ENCODE measurements around the gene GHRL. TPM values are rescaled to one million over a fixed set of nuclear protein-coding genes. Genes with fewer than 3 reads are reported as not detected.

GHRL gene
- total RNA-seq, 1 experiment from 2014 or later, result not detected

GRCh38 chr3:10322352-10322710 lies 29.6 kb upstream of the GHRL start:
- POLR2A ChIA-PET, result no interaction called here
- Mint-ChIP-seq H3K36me3 (ENCODE audit: insufficient read depth, unreplicated experiment) (peaks cover 26% of the 10 kb centered on the region), H3K9me3 (ENCODE audit: unreplicated experiment) (no peaks in the 10 kb centered on the region), H3K4me3 (ENCODE audit: unreplicated experiment) (no peak overlapping the region), H3K27ac (ENCODE audit: unreplicated experiment) (no peak overlapping the region), H3K27me3 (ENCODE audit: insufficient read depth, unreplicated experiment) (peaks cover 19% of the 10 kb centered on the region), H3K4me1 (ENCODE audit: low read depth, unreplicated experiment) (no peaks in the 10 kb centered on the region)
- Histone ChIP-seq H3K4me1 (peaks cover 7% of the 10 kb centered on the region), H3K4me3 (ENCODE audit: low read depth, low read length) (no peak overlapping the region), H3K36me3 (ENCODE audit: control insufficient read depth, insufficient read depth, low read length) (peaks cover 1% of the 10 kb centered on the region; the same call in 1 of the 2 replicates), H3K9me3 (no peaks in the 10 kb centered on the region), H3K27me3 (replicated peaks; ENCODE audit: control insufficient read depth, insufficient read depth, low read length) (no peaks in the 10 kb centered on the region)
- intact Hi-C loops (cut with micrococcal nuclease; ENCODE audit: unreplicated experiment), result no loop called here
- DNase-seq, result no peak
- BruUV-seq (replicated peaks), result no TSS peak
- CTCF ChIA-PET, result interaction anchor here (0.7 to 0.8 kb wide), 3 partner anchors 8 to 390 kb away, joined by 3 to 5 read pairs (median 4); no protein-coding TSS in a partner anchor
- TF ChIP-seq, protein P1, sequence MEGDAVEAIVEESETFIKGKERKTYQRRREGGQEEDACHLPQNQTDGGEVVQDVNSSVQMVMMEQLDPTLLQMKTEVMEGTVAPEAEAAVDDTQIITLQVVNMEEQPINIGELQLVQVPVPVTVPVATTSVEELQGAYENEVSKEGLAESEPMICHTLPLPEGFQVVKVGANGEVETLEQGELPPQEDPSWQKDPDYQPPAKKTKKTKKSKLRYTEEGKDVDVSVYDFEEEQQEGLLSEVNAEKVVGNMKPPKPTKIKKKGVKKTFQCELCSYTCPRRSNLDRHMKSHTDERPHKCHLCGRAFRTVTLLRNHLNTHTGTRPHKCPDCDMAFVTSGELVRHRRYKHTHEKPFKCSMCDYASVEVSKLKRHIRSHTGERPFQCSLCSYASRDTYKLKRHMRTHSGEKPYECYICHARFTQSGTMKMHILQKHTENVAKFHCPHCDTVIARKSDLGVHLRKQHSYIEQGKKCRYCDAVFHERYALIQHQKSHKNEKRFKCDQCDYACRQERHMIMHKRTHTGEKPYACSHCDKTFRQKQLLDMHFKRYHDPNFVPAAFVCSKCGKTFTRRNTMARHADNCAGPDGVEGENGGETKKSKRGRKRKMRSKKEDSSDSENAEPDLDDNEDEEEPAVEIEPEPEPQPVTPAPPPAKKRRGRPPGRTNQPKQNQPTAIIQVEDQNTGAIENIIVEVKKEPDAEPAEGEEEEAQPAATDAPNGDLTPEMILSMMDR (IDR thresholded peaks at IDR 0.05; ENCODE audit: insufficient read depth in 1 of 2, low read depth in 1 of 2, low read length in 1 of 2, severe bottlenecking in 1 of 2, unreplicated experiment in 1 of 2), result peak; percentile 21 to 32

- no TSS peak for BruUV-seq (replicated peaks)
- Mint-ChIP-seq H3K4me1 (ENCODE audit: low read depth, unreplicated experiment) (no peaks in the 10 kb centered on the region), H3K4me3 (ENCODE audit: unreplicated experiment) (no peak overlapping the region), H3K27ac (ENCODE audit: unreplicated experiment) (peak overlapping the region; percentile 90), H3K36me3 (ENCODE audit: insufficient read depth, unreplicated experiment) (peaks cover 32% of the 10 kb centered on the region), H3K27me3 (ENCODE audit: insufficient read depth, unreplicated experiment) (peaks cover 18% of the 10 kb centered on the region), H3K9me3 (ENCODE audit: unreplicated experiment) (no peaks in the 10 kb centered on the region)
- no peaks in the 10 kb centered on the region for H3K27me3 ChIP-seq (replicated peaks; ENCODE audit: control insufficient read depth, insufficient read depth, low read length)
- H3K9me3 ChIP-seq, result no peaks in the 10 kb centered on the region
- H3K4me1 ChIP-seq, result peaks cover 12% of the 10 kb centered on the region
- no peak overlapping the region for H3K4me3 ChIP-seq (ENCODE audit: low read depth, low read length)
- H3K36me3 ChIP-seq (ENCODE audit: control insufficient read depth, insufficient read depth, low read length), result peaks cover 1% of the 10 kb centered on the region; the same call in 1 of the 2 replicates
- no peak for DNase-seq
- ChIA-PET CTCF (interaction anchor here (0.6 to 1.2 kb wide), 5 partner anchors 9 to 389 kb away, joined by 3 to 5 read pairs (median 4); no protein-coding TSS in a partner anchor), POLR2A (interaction anchor here (1.6 kb wide), 1 partner anchor 29 kb away, joined by 8 read pairs; the partner anchor contains the start of gene GHRL)
- intact Hi-C loops (cut with micrococcal nuclease; ENCODE audit: unreplicated experiment), result no loop called here
- TF ChIP-seq, protein P1 (IDR thresholded peaks at IDR 0.05; ENCODE audit: insufficient read depth in 1 of 2, low read depth in 1 of 2, low read length in 1 of 2, severe bottlenecking in 1 of 2, unreplicated experiment in 1 of 2), result no peak
Measured at GRCh38 chr3:10321630-10322351, 29.0 kb upstream of the GHRL start.

- no TSS peak for BruUV-seq (replicated peaks)
- TF ChIP-seq, protein P1 (IDR thresholded peaks at IDR 0.05; ENCODE audit: insufficient read depth in 1 of 2, low read depth in 1 of 2, low read length in 1 of 2, severe bottlenecking in 1 of 2, unreplicated experiment in 1 of 2), result no peak
- intact Hi-C loops (cut with micrococcal nuclease; ENCODE audit: unreplicated experiment), result no loop called here
- ChIA-PET POLR2A (interaction anchor here (0.5 to 1.6 kb wide), 4 partner anchors 28 to 120 kb away, joined by 3 to 8 read pairs (median 3); partner anchors contain the start of gene GHRL), CTCF (interaction anchor here (1.2 kb wide), 1 partner anchor 27 kb away, joined by 3 read pairs; no protein-coding TSS in a partner anchor)
- peaks cover 5% of the 10 kb centered on the region for H3K27me3 Mint-ChIP-seq (ENCODE audit: insufficient read depth, unreplicated experiment)
- Histone ChIP-seq H3K9me3 (no peaks in the 10 kb centered on the region), H3K4me3 (ENCODE audit: low read depth, low read length) (peak overlapping the region; percentile 73), H3K27me3 (replicated peaks; ENCODE audit: control insufficient read depth, insufficient read depth, low read length) (no peaks in the 10 kb centered on the region), H3K4me1 (peaks cover 22% of the 10 kb centered on the region), H3K36me3 (ENCODE audit: control insufficient read depth, insufficient read depth, low read length) (peaks cover 4% of the 10 kb centered on the region)
- H3K4me1 Mint-ChIP-seq (ENCODE audit: low read depth, unreplicated experiment), result no peaks in the 10 kb centered on the region
- peaks cover 44% of the 10 kb centered on the region for H3K36me3 Mint-ChIP-seq (ENCODE audit: insufficient read depth, unreplicated experiment)
- peak overlapping the region; percentile 90 for H3K27ac Mint-ChIP-seq (ENCODE audit: unreplicated experiment)
- no peaks in the 10 kb centered on the region for H3K9me3 Mint-ChIP-seq (ENCODE audit: unreplicated experiment)
- no peak for DNase-seq
- peak overlapping the region; percentile 82 for H3K4me3 Mint-ChIP-seq (ENCODE audit: unreplicated experiment)
Measured at GRCh38 chr3:10320320-10320677, 27.6 kb upstream of the GHRL start.

Measured in Caco-2 (cell line).